ENCODE results near the gene TPM4.

Gene TPM4

DNA sequence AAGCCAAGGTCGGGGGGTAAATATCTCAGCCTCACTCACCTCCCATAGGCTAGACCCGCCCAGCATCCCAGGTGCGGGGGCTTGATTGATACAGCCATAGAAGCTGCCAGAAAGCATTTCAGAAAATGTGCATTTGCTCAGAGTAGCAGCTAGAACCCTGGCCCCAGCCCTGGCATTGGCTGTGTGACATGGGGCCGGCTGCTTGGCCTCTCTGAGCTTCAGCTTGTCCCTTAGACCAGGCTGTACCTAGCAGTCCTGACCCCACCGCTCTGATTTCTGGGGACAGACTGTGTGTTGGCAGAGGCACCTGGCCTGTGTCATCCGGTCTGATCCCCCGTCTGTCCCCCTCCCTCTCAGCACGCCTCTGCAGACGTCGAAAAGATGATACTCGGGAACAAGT lies 50.8 kb downstream of the TPM4 start:
- DNase-seq (ENCODE audit: low read depth in 2 of 2), result no peak

DNA sequence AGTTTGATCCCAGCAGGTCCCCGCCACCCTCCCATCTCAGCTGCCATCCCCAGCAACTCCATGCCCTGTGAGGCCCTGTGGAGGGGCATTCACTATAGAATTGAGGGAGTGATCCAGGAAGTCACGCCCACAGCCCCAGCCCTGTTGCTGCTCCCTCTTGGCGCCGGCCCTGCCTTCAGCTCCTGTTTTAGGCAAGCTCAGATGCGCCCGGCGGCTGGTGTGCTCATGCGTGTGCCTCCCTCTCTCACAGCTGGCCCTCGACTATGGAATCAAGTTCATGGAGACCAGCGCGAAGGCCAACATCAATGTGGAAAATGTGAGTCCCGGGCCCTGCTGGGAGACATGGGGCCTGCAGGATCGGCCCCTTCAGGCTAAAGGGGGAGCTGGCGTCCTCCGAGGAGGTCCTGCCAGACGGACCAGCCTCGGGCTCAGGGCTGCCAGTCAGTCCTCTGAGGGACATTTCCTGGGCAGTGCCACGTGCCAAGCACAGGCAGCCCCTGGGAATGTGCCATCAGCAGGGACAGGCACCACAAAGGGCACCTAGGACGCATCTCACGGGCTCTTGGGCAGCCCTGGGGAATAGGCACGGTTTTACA lies 51.6 kb downstream of the TPM4 start:
- DNase-seq (ENCODE audit: low read depth in 2 of 2), result no peak

DNA sequence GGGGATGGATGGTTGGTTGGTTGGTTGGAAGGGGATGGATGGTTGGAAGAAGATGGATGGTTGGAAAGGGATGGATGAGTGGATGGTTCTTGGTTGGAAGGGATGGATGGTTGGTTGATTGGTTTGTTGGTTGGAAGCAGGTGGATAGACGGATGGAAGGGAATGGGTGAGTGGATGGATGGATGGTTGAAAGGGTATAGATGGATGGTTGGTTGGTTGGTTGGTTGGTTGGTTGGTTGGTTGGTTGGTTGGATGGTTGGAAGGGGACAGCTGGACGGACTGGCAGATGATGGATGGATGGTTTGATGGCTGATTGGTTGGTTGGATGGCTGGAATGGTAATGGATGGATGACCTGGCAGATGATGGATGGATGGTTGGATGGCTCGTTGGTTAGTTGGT lies 55.4 kb downstream of the TPM4 start:
- no peak for DNase-seq (ENCODE audit: low read depth in 2 of 2)

GRCh38 chr19:16133818-16134217 lies 57.5 kb downstream of the TPM4 start:
- DNase-seq (ENCODE audit: low read depth in 2 of 2), result no peak

- DNase-seq (ENCODE audit: low read depth in 2 of 2), result no peak
Observed at GRCh38 chr19:16134510-16134909, 58.2 kb downstream of the TPM4 start.

DNA sequence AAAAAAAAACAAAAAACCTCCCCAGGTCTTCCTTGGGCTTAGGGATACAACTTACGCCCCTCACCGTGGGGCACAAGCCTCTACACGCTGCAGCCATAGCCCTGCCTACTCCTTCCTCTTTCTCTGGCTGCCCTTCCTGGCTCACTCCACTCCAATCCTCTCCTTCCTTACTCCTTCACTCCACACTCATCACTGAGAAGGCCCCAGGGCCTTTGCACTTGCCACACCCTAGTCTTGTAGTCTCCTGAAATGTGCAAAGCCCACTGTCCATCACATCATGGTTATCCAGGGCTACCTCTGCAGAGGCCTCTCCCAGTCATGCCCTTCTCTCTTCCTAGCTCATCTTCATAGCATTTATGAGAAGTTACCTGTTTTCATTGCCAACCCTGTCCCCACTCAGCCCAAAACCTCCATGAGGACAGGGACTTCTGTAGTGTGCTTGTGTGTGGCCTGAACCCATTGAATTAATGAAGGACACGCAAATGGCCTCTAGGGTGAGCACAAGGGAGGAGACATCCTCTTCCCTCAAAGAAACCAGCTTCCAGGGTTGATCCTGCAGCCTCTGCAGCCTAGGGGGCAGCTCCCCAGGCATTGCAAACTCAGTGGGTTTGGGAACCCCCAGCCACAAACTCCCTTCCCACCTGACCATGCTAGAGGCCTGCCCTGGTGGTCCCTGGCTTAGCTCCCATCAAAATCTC lies 59.3 kb downstream of the TPM4 start:
- DNase-seq (ENCODE audit: low read depth in 2 of 2), result no peak

- no peak for DNase-seq (ENCODE audit: low read depth in 2 of 2)
Observed at GRCh38 chr19:16136185-16136999, 60.1 kb downstream of the TPM4 start.

- no peak for DNase-seq (ENCODE audit: low read depth in 2 of 2)
Observed at GRCh38 chr19:16139752-16140151, 63.5 kb downstream of the TPM4 start.

DNA sequence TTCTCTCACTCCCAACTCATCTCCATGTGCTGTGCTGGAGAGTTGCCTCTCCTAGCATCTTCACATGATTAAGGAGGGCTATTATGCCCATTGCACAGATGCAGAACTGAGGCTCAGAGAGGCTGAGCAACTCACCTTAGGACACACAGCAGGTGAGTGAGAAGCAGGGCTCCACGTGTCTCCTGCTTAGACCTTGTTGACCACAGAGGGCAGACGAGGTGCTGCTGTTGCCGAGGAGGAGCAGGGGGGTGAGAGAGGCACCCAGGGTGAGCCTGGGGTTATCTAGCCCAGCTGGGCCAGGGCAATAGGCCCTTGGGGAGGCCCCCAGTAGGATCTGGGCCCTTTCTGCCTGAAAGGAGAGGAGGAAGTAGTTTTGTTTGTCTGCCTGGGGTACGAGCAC lies 64.7 kb downstream of the TPM4 start:
- no peak for DNase-seq (ENCODE audit: low read depth in 2 of 2)

- no peak for DNase-seq (ENCODE audit: low read depth in 2 of 2)
Observed at GRCh38 chr19:16142032-16142580, 65.8 kb downstream of the TPM4 start.

GRCh38 chr19:16143399-16144215 lies 67.3 kb downstream of the TPM4 start, which contains the start of gene HSH2D:
Gene HSH2D (plus strand): TSS chr19:16143685. CDS start chr19:16148751, 5,066 bp downstream.
- DNase-seq (ENCODE audit: low read depth in 2 of 2), result peak; percentile 60 to 68

- no peak for DNase-seq (ENCODE audit: low read depth in 2 of 2)
Observed at GRCh38 chr19:16144216-16144581, 67.9 kb downstream of the TPM4 start.

DNA sequence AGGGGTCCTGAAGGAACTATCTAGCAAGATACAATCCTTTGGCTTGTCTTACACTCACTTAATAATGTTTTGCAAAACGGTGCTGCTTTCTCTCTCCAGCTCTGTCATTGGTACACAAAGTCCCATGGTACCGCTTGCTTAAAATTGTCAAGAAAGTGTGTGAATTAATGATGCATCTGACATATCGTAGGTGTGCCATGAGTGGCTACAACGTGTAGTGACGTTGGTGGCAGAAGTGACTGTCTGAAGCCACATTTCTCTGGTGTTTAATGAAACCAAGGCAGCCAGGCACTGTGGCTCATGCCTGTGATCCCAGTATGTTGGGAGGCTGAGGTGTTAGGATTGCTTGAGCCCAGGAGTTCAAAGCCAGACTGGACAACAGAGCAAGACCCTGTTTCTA lies 69.8 kb downstream of the TPM4 start:
- DNase-seq (ENCODE audit: low read depth in 2 of 2), result no peak

- DNase-seq (ENCODE audit: low read depth in 2 of 2), result no peak
Observed at GRCh38 chr19:16148443-16149229, 72.3 kb downstream of the TPM4 start.
